SK-N-MC (cell line): ENCODE results near the gene SUGT1.

Source experiments
- EZH2 ChIP-seq: fragments of 200-600 bp; sonication (generic); IDR thresholded peaks from one replicate; pipeline ENCODE4 v1.6.1; 2017; ENCODE audit warnings: antibody characterized with exemption
- FOXP2 ChIP-seq: optimal IDR thresholded peaks from 2 replicates; pipeline ENCODE3; 2011; ENCODE audit warnings: mild to moderate bottlenecking, moderate library complexity; ENCODE audit not compliant: insufficient read depth; ENCODE audit errors: extremely low read length, control extremely low read depth
- POLR2AphosphoS5 ChIP-seq: IDR thresholded peaks from 2 replicates; pipeline ENCODE4 v1.6.1; 2012; ENCODE audit warnings: mild to moderate bottlenecking, low read depth, low read length, borderline replicate concordance

GRCh38 chr13:52736891-52737290, 84.3 kb downstream of the SUGT1 start:
- TF ChIP-seq POLR2AphosphoS5, result no peak
- no peak for TF ChIP-seq FOXP2
- TF ChIP-seq EZH2, result no peak
